Fibroblast of skin of abdomen (primary cell): ENCODE results near the gene MMP20.

Experiments
- DNase-seq: peaks from one replicate; pipeline ENCODE4 v3.0.0-alpha.2; 2013

Gene MMP20

GRCh38 chr11:102592131-102592530 is 33.0 kb downstream of the MMP20 start:
- DNase-seq: no peak

GRCh38 chr11:102591160-102591718 is 33.9 kb downstream of the MMP20 start:
- no peak for DNase-seq

GRCh38 chr11:102590276-102591049 is 34.7 kb downstream of the MMP20 start:
- no peak for DNase-seq

- DNase-seq: no peak
Measured at GRCh38 chr11:102589047-102589459, 36.1 kb downstream of the MMP20 start.

- no peak for DNase-seq
Measured at GRCh38 chr11:102587722-102588121, 37.4 kb downstream of the MMP20 start.

- no peak for DNase-seq
Measured at GRCh38 chr11:102583141-102583873, 41.8 kb downstream of the MMP20 start.

- no peak for DNase-seq
Measured at GRCh38 chr11:102582140-102582539, 43.0 kb downstream of the MMP20 start.

- no peak for DNase-seq
Measured at GRCh38 chr11:102581066-102581465, 44.1 kb downstream of the MMP20 start.

- no peak for DNase-seq
Measured at GRCh38 chr11:102580185-102580951, 44.8 kb downstream of the MMP20 start.

- DNase-seq: no peak
Measured at GRCh38 chr11:102577723-102578122, 47.4 kb downstream of the MMP20 start.

GRCh38 chr11:102577182-102577581 is 48.0 kb downstream of the MMP20 start:
- no peak for DNase-seq

GRCh38 chr11:102576350-102576749 is 48.8 kb downstream of the MMP20 start:
- no peak for DNase-seq

- DNase-seq: no peak
Measured at GRCh38 chr11:102575012-102575411, 50.1 kb downstream of the MMP20 start.

GRCh38 chr11:102573851-102574250 is 51.3 kb downstream of the MMP20 start:
- no peak for DNase-seq

- no peak for DNase-seq
Measured at GRCh38 chr11:102572554-102573220, 52.4 kb downstream of the MMP20 start.

GRCh38 chr11:102568851-102569250 is 56.3 kb downstream of the MMP20 start:
- DNase-seq: no peak

- no peak for DNase-seq
Measured at GRCh38 chr11:102566112-102566511, 59.0 kb downstream of the MMP20 start.

- peak; percentile 70 for DNase-seq
Measured at GRCh38 chr11:102564110-102564509, 61.0 kb downstream of the MMP20 start.

GRCh38 chr11:102561636-102562035 is 63.5 kb downstream of the MMP20 start:
- DNase-seq: no peak

- peak; percentile 62 for DNase-seq
Measured at GRCh38 chr11:102560555-102561011, 64.5 kb downstream of the MMP20 start.

- no peak for DNase-seq
Measured at GRCh38 chr11:102559839-102560238, 65.3 kb downstream of the MMP20 start.

- no peak for DNase-seq
Measured at GRCh38 chr11:102555091-102555490, 70.0 kb downstream of the MMP20 start.
